Body of pancreas (tissue), 4 donors: ENCODE data around the gene PLXNC1.

Source experiments
- POLR2A ChIP-seq, 3 donors: fragments of 450-650 bp; IDR thresholded peaks; one replicate each; pipeline ENCODE4 v1.6.1; 2016; ENCODE audit warnings: antibody characterized with exemption in 3 of 3, mild to moderate bottlenecking in 2 of 3
- TF ChIP-seq, protein P1 (sequence below), 7 experiments: fragments of 450-650 bp in 4 of 7; fragments of 200-600 bp in 3 of 7; sonication (generic) in 3 of 7; IDR thresholded peaks; one replicate each; pipeline ENCODE4 v1.5.1; 2016 to 2019; ENCODE audit warnings: antibody characterized with exemption in 7 of 7

DNA sequence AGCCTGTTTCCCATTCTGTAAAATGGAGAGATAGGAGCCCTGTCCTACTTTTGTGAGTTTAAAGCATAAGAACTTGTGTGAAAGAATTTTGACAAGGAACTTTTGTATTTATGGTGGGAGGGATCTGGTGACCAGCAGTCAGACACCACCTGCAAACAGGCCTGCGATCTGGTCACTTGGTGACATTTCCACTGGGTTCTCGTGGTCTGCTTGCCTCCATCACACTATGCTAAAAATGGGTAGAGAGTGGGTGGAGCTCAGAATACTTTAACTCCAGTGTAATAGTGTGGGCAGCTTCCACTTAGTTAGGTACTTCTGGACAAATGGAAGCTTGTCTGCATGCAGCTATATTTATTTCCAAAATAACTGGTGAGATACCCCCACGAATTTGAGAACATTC is 26.5 kb upstream of the PLXNC1 start:
- TF ChIP-seq, protein P1, sequence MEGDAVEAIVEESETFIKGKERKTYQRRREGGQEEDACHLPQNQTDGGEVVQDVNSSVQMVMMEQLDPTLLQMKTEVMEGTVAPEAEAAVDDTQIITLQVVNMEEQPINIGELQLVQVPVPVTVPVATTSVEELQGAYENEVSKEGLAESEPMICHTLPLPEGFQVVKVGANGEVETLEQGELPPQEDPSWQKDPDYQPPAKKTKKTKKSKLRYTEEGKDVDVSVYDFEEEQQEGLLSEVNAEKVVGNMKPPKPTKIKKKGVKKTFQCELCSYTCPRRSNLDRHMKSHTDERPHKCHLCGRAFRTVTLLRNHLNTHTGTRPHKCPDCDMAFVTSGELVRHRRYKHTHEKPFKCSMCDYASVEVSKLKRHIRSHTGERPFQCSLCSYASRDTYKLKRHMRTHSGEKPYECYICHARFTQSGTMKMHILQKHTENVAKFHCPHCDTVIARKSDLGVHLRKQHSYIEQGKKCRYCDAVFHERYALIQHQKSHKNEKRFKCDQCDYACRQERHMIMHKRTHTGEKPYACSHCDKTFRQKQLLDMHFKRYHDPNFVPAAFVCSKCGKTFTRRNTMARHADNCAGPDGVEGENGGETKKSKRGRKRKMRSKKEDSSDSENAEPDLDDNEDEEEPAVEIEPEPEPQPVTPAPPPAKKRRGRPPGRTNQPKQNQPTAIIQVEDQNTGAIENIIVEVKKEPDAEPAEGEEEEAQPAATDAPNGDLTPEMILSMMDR (IDR thresholded peaks at IDR 0.05) = no peak
- TF ChIP-seq POLR2A (IDR thresholded peaks at IDR 0.05) = no peak
